Suprapubic skin (tissue), 4 donors: ENCODE data around the gene HNRNPC. TPM values are rescaled to one million over a fixed set of nuclear protein-coding genes. Genes with fewer than 3 reads are reported as not detected.

Source experiments
- DNase-seq, 2 donors: peaks; one replicate each; pipeline ENCODE4 v3.0.0-alpha.2; 2019; ENCODE audit warnings: low spot score in 2 of 2
- H3K27ac ChIP-seq: fragments of 200-600 bp; sonication (generic); one replicate; pipeline ENCODE4 v1.5.1; 2019
- H3K27me3 ChIP-seq: fragments of 200-600 bp; sonication (generic); one replicate; pipeline ENCODE4 v1.5.1; 2019
- H3K36me3 ChIP-seq: fragments of 200-600 bp; sonication (generic); one replicate; pipeline ENCODE4 v1.5.1; 2019
- H3K4me1 ChIP-seq: fragments of 200-600 bp; sonication (generic); one replicate; pipeline ENCODE4 v1.5.1; 2019
- H3K4me3 ChIP-seq: fragments of 200-600 bp; sonication (generic); one replicate; pipeline ENCODE4 v1.5.1; 2019; ENCODE audit warnings: mild to moderate bottlenecking
- H3K9me3 ChIP-seq: fragments of 200-600 bp; sonication (generic); one replicate; pipeline ENCODE4 v1.5.1; 2019
- EP300 ChIP-seq: sonication (generic); formaldehyde crosslinking; IDR thresholded peaks from one replicate; pipeline ENCODE4 v1.6.1; 2017; ENCODE audit warnings: antibody characterized with exemption
- POLR2A ChIP-seq, 2 donors: fragments of 450-650 bp; IDR thresholded peaks; one replicate each; pipeline ENCODE4 v1.6.1; 2017; ENCODE audit warnings: antibody characterized with exemption in 2 of 2, mild to moderate bottlenecking in 2 of 2, moderate library complexity in 2 of 2
- POLR2AphosphoS5 ChIP-seq, 3 donors: sonication (generic); formaldehyde crosslinking; IDR thresholded peaks; one replicate each; pipeline ENCODE4 v1.6.1; 2017; ENCODE audit warnings: antibody characterized with exemption in 3 of 3
- WGBS: methylation state at CpG from one replicate; pipeline ENCODE4 v1.1.5; 2018; 5-methylcytosine and 5-hydroxymethylcytosine counted together
- total RNA-seq, 4 donors: library from RNA; depleted of rRNA; stranded (reverse); fragments of >200 nt; gene quantifications; one replicate each; pipeline ENCODE4 v1.1.0, GENCODE V29; 2016
- TF ChIP-seq, protein P1 (sequence below), 2 donors: fragments of 200-600 bp in 1 of 2; fragments of 450-650 bp in 1 of 2; sonication (generic) in 1 of 2; IDR thresholded peaks; one replicate each; pipeline ENCODE4 v1.5.1; 2016 to 2019; ENCODE audit warnings: antibody characterized with exemption in 2 of 2, mild to moderate bottlenecking in 1 of 2, moderate library complexity in 1 of 2

HNRNPC gene
- total RNA-seq, 4 donors from 2014 or later = 355 to 512 (median 409) TPM

- no peak overlapping the region for H3K4me3 ChIP-seq
- no peaks in the 10 kb centered on the region for H3K9me3 ChIP-seq
- H3K36me3 ChIP-seq = peaks cover 10% of the 10 kb centered on the region
- H3K4me1 ChIP-seq = no peaks in the 10 kb centered on the region
- DNase-seq = no peak
- TF ChIP-seq POLR2AphosphoS5 (IDR thresholded peaks at IDR 0.05) (no peak), EP300 (no peak), POLR2A (IDR thresholded peaks at IDR 0.05) (no peak)
- TF ChIP-seq, protein P1, sequence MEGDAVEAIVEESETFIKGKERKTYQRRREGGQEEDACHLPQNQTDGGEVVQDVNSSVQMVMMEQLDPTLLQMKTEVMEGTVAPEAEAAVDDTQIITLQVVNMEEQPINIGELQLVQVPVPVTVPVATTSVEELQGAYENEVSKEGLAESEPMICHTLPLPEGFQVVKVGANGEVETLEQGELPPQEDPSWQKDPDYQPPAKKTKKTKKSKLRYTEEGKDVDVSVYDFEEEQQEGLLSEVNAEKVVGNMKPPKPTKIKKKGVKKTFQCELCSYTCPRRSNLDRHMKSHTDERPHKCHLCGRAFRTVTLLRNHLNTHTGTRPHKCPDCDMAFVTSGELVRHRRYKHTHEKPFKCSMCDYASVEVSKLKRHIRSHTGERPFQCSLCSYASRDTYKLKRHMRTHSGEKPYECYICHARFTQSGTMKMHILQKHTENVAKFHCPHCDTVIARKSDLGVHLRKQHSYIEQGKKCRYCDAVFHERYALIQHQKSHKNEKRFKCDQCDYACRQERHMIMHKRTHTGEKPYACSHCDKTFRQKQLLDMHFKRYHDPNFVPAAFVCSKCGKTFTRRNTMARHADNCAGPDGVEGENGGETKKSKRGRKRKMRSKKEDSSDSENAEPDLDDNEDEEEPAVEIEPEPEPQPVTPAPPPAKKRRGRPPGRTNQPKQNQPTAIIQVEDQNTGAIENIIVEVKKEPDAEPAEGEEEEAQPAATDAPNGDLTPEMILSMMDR (IDR thresholded peaks at IDR 0.05) = no peak
- 65% methylated on average over 3 of the region's 3 CpGs for WGBS
- no peak overlapping the region for H3K27ac ChIP-seq
- H3K27me3 ChIP-seq = no peaks in the 10 kb centered on the region
These were observed 69.4 kb downstream of the HNRNPC start for GRCh38 chr14:21199611-21200560.

DNA sequence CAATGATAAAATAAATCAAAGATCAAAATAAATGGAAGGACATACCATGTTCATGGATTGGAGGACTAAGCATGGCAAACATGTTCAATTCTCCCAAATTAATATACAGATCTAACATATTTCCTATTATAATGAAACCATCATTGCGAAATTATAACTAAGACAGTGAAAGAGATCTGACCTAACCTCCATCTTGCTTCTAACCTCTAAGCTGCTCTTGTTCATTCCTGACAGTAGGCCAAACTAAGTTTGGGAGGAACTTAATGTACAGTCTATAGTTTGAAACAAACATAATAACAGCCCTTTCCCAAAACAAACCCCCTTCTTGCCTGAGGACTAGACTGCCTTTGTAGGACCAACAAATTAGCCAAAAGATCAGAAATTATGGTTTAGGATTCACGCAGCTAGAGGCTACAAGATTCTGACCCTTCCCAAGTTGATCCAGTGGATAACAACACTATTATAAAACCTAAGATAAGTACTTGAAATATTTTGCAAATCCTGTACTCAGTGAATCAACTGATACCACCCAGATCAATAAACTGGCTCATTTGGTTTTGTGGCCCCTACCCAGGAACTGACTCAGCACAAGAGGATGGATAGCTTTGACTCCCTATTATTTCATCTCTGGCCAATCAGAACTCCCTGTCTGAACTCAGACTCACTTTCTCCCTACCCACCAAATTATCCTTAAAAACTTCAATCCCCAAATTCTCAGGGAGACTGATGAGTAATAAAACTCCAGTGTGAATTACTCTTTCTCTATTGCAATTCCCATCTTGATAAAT is 71.6 kb downstream of the HNRNPC start:
- no peaks in the 10 kb centered on the region for H3K4me1 ChIP-seq
- DNase-seq = no peak
- WGBS = 98% methylated on average over 2 of the region's 2 CpGs
- no peak overlapping the region for H3K27ac ChIP-seq
- no peaks in the 10 kb centered on the region for H3K27me3 ChIP-seq
- H3K4me3 ChIP-seq = no peak overlapping the region
- H3K36me3 ChIP-seq = no peaks in the 10 kb centered on the region
- H3K9me3 ChIP-seq = no peaks in the 10 kb centered on the region
- no peak for TF ChIP-seq EP300

GRCh38 chr14:21194597-21194996 is 74.6 kb downstream of the HNRNPC start:
- Histone ChIP-seq H3K9me3 (no peaks in the 10 kb centered on the region), H3K4me1 (peaks cover 9% of the 10 kb centered on the region), H3K27me3 (no peaks in the 10 kb centered on the region), H3K4me3 (no peak overlapping the region), H3K36me3 (no peaks in the 10 kb centered on the region), H3K27ac (no peak overlapping the region)
- TF ChIP-seq POLR2A (IDR thresholded peaks at IDR 0.05) = no peak
- TF ChIP-seq EP300 = no peak
- TF ChIP-seq POLR2AphosphoS5 (IDR thresholded peaks at IDR 0.05) = no peak
- TF ChIP-seq, protein P1 (IDR thresholded peaks at IDR 0.05) = no peak
- no peak for DNase-seq

DNA sequence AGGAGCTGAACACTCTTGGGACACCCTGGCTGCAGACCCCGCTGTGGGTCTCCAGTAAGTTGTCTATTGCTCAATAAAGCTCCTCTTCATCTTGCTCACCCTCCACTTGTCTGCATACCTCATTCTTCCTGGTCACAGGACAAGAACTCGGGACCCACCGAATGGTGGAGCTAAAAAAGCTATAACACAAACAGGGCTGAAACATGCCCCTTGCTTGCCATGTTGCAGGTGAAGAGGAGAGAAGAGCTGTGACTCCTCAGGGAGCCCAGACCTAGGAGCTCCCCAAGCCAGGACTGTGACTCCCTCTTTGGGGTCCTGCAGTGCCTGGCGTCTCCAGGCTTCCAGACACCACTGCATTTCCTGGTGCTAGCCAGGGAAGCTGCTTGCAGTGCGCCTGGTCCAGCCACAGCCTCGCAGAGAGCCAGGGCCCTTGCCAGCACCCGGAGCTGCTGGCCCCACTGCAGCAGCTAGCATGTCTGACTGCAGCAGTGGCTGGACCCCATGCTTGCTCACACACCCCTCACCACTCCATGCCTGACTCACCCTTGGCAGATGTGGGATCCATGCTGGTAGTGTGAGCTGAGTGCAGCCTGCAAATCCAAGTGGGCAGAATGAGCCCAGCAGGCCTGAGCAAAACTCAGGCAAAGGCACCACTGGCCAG is 76.2 kb downstream of the HNRNPC start:
- Histone ChIP-seq H3K36me3 (no peaks in the 10 kb centered on the region), H3K4me3 (no peak overlapping the region), H3K27me3 (no peaks in the 10 kb centered on the region), H3K27ac (no peak overlapping the region), H3K9me3 (no peaks in the 10 kb centered on the region), H3K4me1 (peaks cover 9% of the 10 kb centered on the region)
- DNase-seq = no peak
- TF ChIP-seq POLR2AphosphoS5 (IDR thresholded peaks at IDR 0.05) (no peak), POLR2A (IDR thresholded peaks at IDR 0.05) (no peak), EP300 (no peak)
- TF ChIP-seq, protein P1 (IDR thresholded peaks at IDR 0.05) = no peak
- 91% methylated on average over 6 of the region's 7 CpGs for WGBS

DNA sequence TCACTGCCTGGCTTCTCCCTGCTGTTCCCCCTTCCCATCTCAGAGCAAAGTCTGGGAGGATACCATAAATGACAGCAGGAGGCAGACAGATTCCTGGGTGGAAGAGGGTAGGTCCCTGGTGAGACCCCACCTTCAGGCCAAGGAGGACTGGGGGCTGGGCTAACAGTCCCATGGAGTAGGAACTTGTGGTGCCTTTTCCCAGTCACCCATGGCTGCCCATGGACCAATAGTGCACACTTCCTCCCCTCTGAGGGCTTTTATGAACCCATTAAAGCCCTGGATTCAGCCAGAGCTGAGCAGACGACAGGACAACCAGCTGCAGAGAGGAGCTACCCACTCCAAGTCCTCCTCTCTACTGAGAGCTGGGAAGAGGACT is 76.8 kb downstream of the HNRNPC start:
- H3K9me3 ChIP-seq = no peaks in the 10 kb centered on the region
- TF ChIP-seq POLR2AphosphoS5 (IDR thresholded peaks at IDR 0.05) = no peak
- no peak overlapping the region for H3K27ac ChIP-seq
- no peaks in the 10 kb centered on the region for H3K27me3 ChIP-seq
- H3K36me3 ChIP-seq = no peaks in the 10 kb centered on the region
- H3K4me1 ChIP-seq = peaks cover 9% of the 10 kb centered on the region
- peak overlapping the region; percentile 44 for H3K4me3 ChIP-seq
- DNase-seq = no peak
- WGBS = 38% methylated on average over 1 of the region's 1 CpG
